ENCODE measurements around the gene CNTNAP5. TPM values are rescaled to one million over a fixed set of nuclear protein-coding genes. Genes with fewer than 3 reads are reported as not detected.

The CNTNAP5 gene
- total RNA-seq, 3 donors from 2014 or later (not counting 1 experiment from before 2014, with no cell fraction given): not detected

- intact Hi-C loops (cut with micrococcal nuclease): no loop called here
- Histone ChIP-seq H3K4me3 (ENCODE audit: low read length) (no peak overlapping the region), H3K27me3 (ENCODE audit: control insufficient read depth, insufficient read depth, low read length) (no peaks in the 10 kb centered on the region), H3K4me1 (ENCODE audit: control insufficient read depth, insufficient read depth, low read length) (no peaks in the 10 kb centered on the region), H3K36me3 (ENCODE audit: control insufficient read depth, insufficient read depth, low read length) (no peaks in the 10 kb centered on the region), H3K9me3 (ENCODE audit: control insufficient read depth, insufficient read depth, low read length) (peaks cover 3% of the 10 kb centered on the region), H3K27ac (ENCODE audit: low read length) (no peak overlapping the region)
- Mint-ChIP-seq H3K36me3 (no peaks in the 10 kb centered on the region), H3K4me3 (no peak overlapping the region), H3K27me3 (ENCODE audit: low read depth in 2 of 2) (no peaks in the 10 kb centered on the region), H3K4me1 (no peaks in the 10 kb centered on the region), H3K27ac (no peak overlapping the region), H3K9me3 (peaks cover 7 to 26% of the 10 kb centered on the region in 2 donors)
- DNase-seq: no peak
- TF ChIP-seq CTCF (IDR thresholded peaks at IDR 0.05): no peak
- WGBS (ENCODE audit: insufficient coverage): 84% methylated on average over 3 of the region's 6 CpGs
- no peak for ATAC-seq
Measured at GRCh38 chr2:124683536-124684428, 658.7 kb downstream of the CNTNAP5 start.

GRCh38 chr2:124689348-124689747 lies 664.3 kb downstream of the CNTNAP5 start:
- 91% methylated on average over 2 of the region's 3 CpGs for WGBS (ENCODE audit: insufficient coverage)

GRCh38 chr2:124692216-124692615 lies 667.1 kb downstream of the CNTNAP5 start:
- Mint-ChIP-seq H3K36me3 (peaks cover 21% of the 10 kb centered on the region), H3K27me3 (ENCODE audit: low read depth in 2 of 2) (no peaks in the 10 kb centered on the region), H3K4me3 (no peak overlapping the region), H3K9me3 (peaks cover 17 to 34% of the 10 kb centered on the region in 2 donors), H3K27ac (no peak overlapping the region), H3K4me1 (no peaks in the 10 kb centered on the region)
- ATAC-seq (no peak), DNase-seq (no peak)
- Histone ChIP-seq H3K4me3 (ENCODE audit: low read length) (no peak overlapping the region), H3K4me1 (ENCODE audit: control insufficient read depth, insufficient read depth, low read length) (no peaks in the 10 kb centered on the region), H3K9me3 (ENCODE audit: control insufficient read depth, insufficient read depth, low read length) (peaks cover 12% of the 10 kb centered on the region), H3K27me3 (ENCODE audit: control insufficient read depth, insufficient read depth, low read length) (no peaks in the 10 kb centered on the region), H3K36me3 (ENCODE audit: control insufficient read depth, insufficient read depth, low read length) (no peaks in the 10 kb centered on the region), H3K27ac (ENCODE audit: low read length) (no peak overlapping the region)
- no peak for TF ChIP-seq CTCF (IDR thresholded peaks at IDR 0.05)
- intact Hi-C loops (cut with micrococcal nuclease): no loop called here

More at GRCh38 chr2:124689348-124689747, 664.3 kb downstream of the CNTNAP5 start:
- Mint-ChIP-seq H3K27me3 (ENCODE audit: low read depth in 2 of 2) (no peaks in the 10 kb centered on the region), H3K27ac (no peak overlapping the region), H3K9me3 (peaks cover 16 to 33% of the 10 kb centered on the region in 2 donors), H3K4me1 (no peaks in the 10 kb centered on the region), H3K4me3 (no peak overlapping the region), H3K36me3 (peaks cover 21% of the 10 kb centered on the region)
- H3K4me1 ChIP-seq (ENCODE audit: control insufficient read depth, insufficient read depth, low read length): no peaks in the 10 kb centered on the region
- no peak overlapping the region for H3K27ac ChIP-seq (ENCODE audit: low read length)
- no peak overlapping the region for H3K4me3 ChIP-seq (ENCODE audit: low read length)
- peaks cover 12% of the 10 kb centered on the region for H3K9me3 ChIP-seq (ENCODE audit: control insufficient read depth, insufficient read depth, low read length)
- intact Hi-C loops (cut with micrococcal nuclease): no loop called here
- DNase-seq (no peak), ATAC-seq (no peak)
- H3K36me3 ChIP-seq (ENCODE audit: control insufficient read depth, insufficient read depth, low read length): no peaks in the 10 kb centered on the region
- TF ChIP-seq CTCF (IDR thresholded peaks at IDR 0.05): no peak
- no peaks in the 10 kb centered on the region for H3K27me3 ChIP-seq (ENCODE audit: control insufficient read depth, insufficient read depth, low read length)

Data from natural killer cell (primary cell).